Gastroesophageal sphincter (tissue), 3 donors: ENCODE results near the gene MAPK8.

Experiments
- CTCF ChIP-seq, 4 experiments: fragments of 200-600 bp in 2 of 4; fragments of 450-650 bp in 2 of 4; sonication (generic) in 1 of 4; IDR thresholded peaks; one replicate each; pipeline ENCODE4 v1.5.1; 2017 to 2019; ENCODE audit warnings: antibody characterized with exemption in 4 of 4, mild to moderate bottlenecking in 2 of 4, moderate library complexity in 2 of 4
- EP300 ChIP-seq: sonication (generic); formaldehyde crosslinking; IDR thresholded peaks from one replicate; pipeline ENCODE4 v1.6.1; 2017; ENCODE audit warnings: antibody characterized with exemption, mild to moderate bottlenecking
- POLR2A ChIP-seq, 2 donors: fragments of 450-650 bp; IDR thresholded peaks; one replicate each; pipeline ENCODE4 v1.6.1; 2017; ENCODE audit warnings: antibody characterized with exemption in 2 of 2, mild to moderate bottlenecking in 2 of 2, moderate library complexity in 1 of 2
- POLR2AphosphoS5 ChIP-seq: sonication (generic); formaldehyde crosslinking; IDR thresholded peaks from one replicate; pipeline ENCODE4 v1.6.1; 2017; ENCODE audit warnings: antibody characterized with exemption

DNA sequence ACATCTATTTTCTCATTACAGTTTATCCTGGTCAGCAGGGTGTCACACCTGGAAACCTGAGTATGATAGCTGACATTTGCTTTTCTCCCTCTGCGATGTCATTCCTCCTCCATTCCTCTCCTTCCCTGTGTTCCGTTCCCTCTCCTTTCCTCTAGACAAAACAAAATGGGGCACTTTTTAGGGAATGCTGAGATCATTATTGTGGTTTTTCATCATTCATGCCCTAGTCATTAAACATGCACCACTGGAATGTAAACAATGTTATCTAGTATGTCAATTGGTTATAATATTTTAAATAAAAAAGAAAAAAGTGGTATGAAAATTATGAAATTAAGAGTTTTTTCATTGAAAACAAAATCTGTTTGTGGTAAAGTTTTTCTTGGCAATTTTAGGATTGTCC is 132.6 kb downstream of the MAPK8 start:
- TF ChIP-seq CTCF (IDR thresholded peaks at IDR 0.05): no peak
- TF ChIP-seq POLR2A (IDR thresholded peaks at IDR 0.05): no peak
- TF ChIP-seq POLR2AphosphoS5: no peak
- TF ChIP-seq EP300: no peak
